Sigmoid colon (tissue), 7 donors: ENCODE results near the gene SH3TC1. TPM values are rescaled to one million over a fixed set of nuclear protein-coding genes. Genes with fewer than 3 reads are reported as not detected.

ENCODE experiments used
- DNase-seq: peaks from one replicate; pipeline ENCODE4 v3.0.0-alpha.2; 2019
- H3K27ac ChIP-seq, 4 donors: fragments of 200-600 bp; sonication (generic); one replicate each; pipeline ENCODE4 v1.5.1; 2016 to 2019; ENCODE audit warnings: mild to moderate bottlenecking in 1 of 4
- H3K27me3 ChIP-seq, 3 donors: fragments of 200-600 bp; sonication (generic); one replicate each; pipeline ENCODE4 v1.5.1; 2019; ENCODE audit warnings: mild to moderate bottlenecking in 1 of 3
- H3K36me3 ChIP-seq, 4 donors: fragments of 200-600 bp; sonication (generic); one replicate each; pipeline ENCODE4 v1.5.1; 2016 to 2019
- H3K4me1 ChIP-seq, 4 donors: fragments of 200-600 bp; sonication (generic); one replicate each; pipeline ENCODE4 v1.5.1; 2017 to 2019
- H3K4me3 ChIP-seq, 4 donors: fragments of 200-600 bp; sonication (generic); one replicate each; pipeline ENCODE4 v1.5.1; 2017 to 2019; ENCODE audit warnings: mild to moderate bottlenecking in 2 of 4, moderate library complexity in 1 of 4
- H3K9me3 ChIP-seq, 4 donors: fragments of 200-600 bp in 3 of 4; sonication (generic) in 3 of 4; one replicate each; pipeline versions ENCODE4 v1.5.1 to v1.6.1; 2013 to 2019
- EP300 ChIP-seq, 4 donors: sonication (generic); formaldehyde crosslinking; IDR thresholded peaks; one replicate each; pipeline ENCODE4 v1.6.1; 2017; ENCODE audit warnings: antibody characterized with exemption in 4 of 4
- POLR2A ChIP-seq, 2 donors: fragments of 450-650 bp; IDR thresholded peaks; one replicate each; pipeline ENCODE4 v1.6.1; 2016; ENCODE audit warnings: antibody characterized with exemption in 2 of 2, mild to moderate bottlenecking in 2 of 2, moderate library complexity in 2 of 2
- POLR2AphosphoS5 ChIP-seq, 4 donors: sonication (generic); formaldehyde crosslinking; IDR thresholded peaks; one replicate each; pipeline ENCODE4 v1.6.1; 2017; ENCODE audit warnings: antibody characterized with exemption in 4 of 4
- WGBS, 2 donors: extraction: QIAGEN DNeasy Blood & Tissue Kit; methylation state at CpG; one replicate each; pipeline ENCODE4 v1.1.7; 2013; 5-methylcytosine and 5-hydroxymethylcytosine counted together
- intact Hi-C: fragments of 100-400 bp; cut with DNase I; formaldehyde crosslinking; loops from one replicate; pipeline ENCODE4 v1.15.1; 2023
- polyA plus RNA-seq, 3 donors: library from polyadenylated mRNA; stranded (reverse); fragments of 200-250 nt; gene quantifications; one replicate each; pipeline ENCODE4 v1.2.3, GENCODE V29; 2013
- total RNA-seq, 4 donors: library from RNA; depleted of rRNA; stranded (reverse); fragments of >200 nt; gene quantifications; one replicate each; pipeline ENCODE4 v1.1.0, GENCODE V29; 2016
- TF ChIP-seq, protein P1 (sequence below), 4 experiments: fragments of 450-650 bp in 3 of 4; fragments of 200-600 bp in 1 of 4; IDR thresholded peaks; one replicate each; pipeline ENCODE4 v1.5.1; 2016 to 2019; ENCODE audit warnings: antibody characterized with exemption in 4 of 4, mild to moderate bottlenecking in 3 of 4, moderate library complexity in 2 of 4
- donor health status: healthy with polysubstance abuse.
- donor health status: Bipolar disorder and iron deficiency.
- donor health status: healthy.

SH3TC1 gene
- total and polyA plus RNA-seq, 7 donors: 3.0 to 24.4 (median 7.8) TPM

DNA sequence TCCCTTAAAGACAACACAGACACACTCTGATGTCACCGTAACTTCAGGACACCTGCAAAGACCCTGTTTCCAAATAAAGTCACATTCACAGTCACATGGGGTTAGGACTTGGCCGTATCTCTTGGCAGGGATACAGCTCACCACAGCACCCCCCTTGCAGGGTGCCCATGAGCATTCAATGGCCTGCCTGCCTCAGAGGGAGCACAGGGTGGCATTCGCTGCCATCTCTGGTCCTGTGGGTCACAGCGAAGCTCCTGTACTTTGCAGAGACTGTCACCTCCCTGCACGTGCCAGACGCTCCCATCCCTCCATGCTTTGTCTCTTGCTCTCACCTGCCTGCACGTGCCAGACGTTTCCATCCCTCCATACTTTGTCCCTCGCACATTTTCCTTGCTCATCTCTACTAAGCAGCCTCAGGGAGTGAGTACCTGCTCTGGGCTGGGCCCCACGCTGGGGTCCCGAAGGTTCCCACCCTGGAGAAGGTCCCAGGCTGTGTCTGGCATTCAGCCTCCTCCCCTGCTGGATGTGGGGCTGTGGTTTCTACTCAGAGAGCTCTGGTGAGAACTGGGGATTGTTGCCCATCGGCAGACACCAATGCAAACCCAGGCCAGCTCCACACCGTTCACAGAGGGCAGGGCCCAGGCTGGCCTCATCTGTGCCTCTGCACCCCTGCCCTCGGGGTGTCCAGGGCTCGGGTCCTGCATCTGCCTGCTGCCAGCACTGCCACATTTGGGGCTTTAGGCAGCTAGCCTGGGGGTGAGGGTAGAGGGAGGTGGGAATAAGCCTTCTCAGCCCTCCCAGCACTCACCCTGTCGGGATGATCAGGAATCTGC lies 86.3 kb downstream of the SH3TC1 start:
- DNase-seq: peak; percentile 57

GRCh38 chr4:8285976-8286718 lies 87.1 kb downstream of the SH3TC1 start:
- no peak overlapping the region for H3K4me3 ChIP-seq
- no peaks in the 10 kb centered on the region for H3K36me3 ChIP-seq
- TF ChIP-seq POLR2A (IDR thresholded peaks at IDR 0.05): no peak
- TF ChIP-seq, protein P1, sequence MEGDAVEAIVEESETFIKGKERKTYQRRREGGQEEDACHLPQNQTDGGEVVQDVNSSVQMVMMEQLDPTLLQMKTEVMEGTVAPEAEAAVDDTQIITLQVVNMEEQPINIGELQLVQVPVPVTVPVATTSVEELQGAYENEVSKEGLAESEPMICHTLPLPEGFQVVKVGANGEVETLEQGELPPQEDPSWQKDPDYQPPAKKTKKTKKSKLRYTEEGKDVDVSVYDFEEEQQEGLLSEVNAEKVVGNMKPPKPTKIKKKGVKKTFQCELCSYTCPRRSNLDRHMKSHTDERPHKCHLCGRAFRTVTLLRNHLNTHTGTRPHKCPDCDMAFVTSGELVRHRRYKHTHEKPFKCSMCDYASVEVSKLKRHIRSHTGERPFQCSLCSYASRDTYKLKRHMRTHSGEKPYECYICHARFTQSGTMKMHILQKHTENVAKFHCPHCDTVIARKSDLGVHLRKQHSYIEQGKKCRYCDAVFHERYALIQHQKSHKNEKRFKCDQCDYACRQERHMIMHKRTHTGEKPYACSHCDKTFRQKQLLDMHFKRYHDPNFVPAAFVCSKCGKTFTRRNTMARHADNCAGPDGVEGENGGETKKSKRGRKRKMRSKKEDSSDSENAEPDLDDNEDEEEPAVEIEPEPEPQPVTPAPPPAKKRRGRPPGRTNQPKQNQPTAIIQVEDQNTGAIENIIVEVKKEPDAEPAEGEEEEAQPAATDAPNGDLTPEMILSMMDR (IDR thresholded peaks at IDR 0.05): no peak
- peak in 3 of 4 donors; percentile 62 to 80 (median 69) for TF ChIP-seq POLR2AphosphoS5 (IDR thresholded peaks at IDR 0.05)
- TF ChIP-seq EP300 (IDR thresholded peaks at IDR 0.05): peak in 1 of 4 donors; percentile 49
- H3K9me3 ChIP-seq: no peaks in the 10 kb centered on the region
- 76 to 86% methylated on average over 23 of the region's 23 CpGs for WGBS, 2 donors
- peak; percentile 79 for DNase-seq
- H3K27ac ChIP-seq: peak overlapping the region in 3 of 4 donors; percentile 4 to 39 (median 6)
- intact Hi-C loops: no loop called here
- H3K4me1 ChIP-seq: peaks cover 0 to 26% (median 20%) of the 10 kb centered on the region in 4 donors
- H3K27me3 ChIP-seq: no peaks in the 10 kb centered on the region

More for the DNA sequence above, 86.3 kb downstream of the SH3TC1 start:
- 61 to 77% methylated on average over 16 of the region's 16 CpGs for WGBS, 2 donors
- H3K9me3 ChIP-seq: no peaks in the 10 kb centered on the region
- H3K36me3 ChIP-seq: no peaks in the 10 kb centered on the region
- peaks cover 0 to 33% (median 28%) of the 10 kb centered on the region in 4 donors for H3K4me1 ChIP-seq
- no peak overlapping the region for H3K4me3 ChIP-seq
- H3K27ac ChIP-seq: peak overlapping the region in 2 of 4 donors; percentile 4 to 39
- H3K27me3 ChIP-seq: no peaks in the 10 kb centered on the region
- TF ChIP-seq POLR2A (IDR thresholded peaks at IDR 0.05) (no peak), EP300 (IDR thresholded peaks at IDR 0.05) (no peak), POLR2AphosphoS5 (IDR thresholded peaks at IDR 0.05) (no peak)
- TF ChIP-seq, protein P1 (IDR thresholded peaks at IDR 0.05): no peak
- intact Hi-C loops: no loop called here

GRCh38 chr4:8286719-8287342 lies 87.7 kb downstream of the SH3TC1 start:
- H3K27me3 ChIP-seq: no peaks in the 10 kb centered on the region
- intact Hi-C loops: no loop called here
- no peaks in the 10 kb centered on the region for H3K9me3 ChIP-seq
- no peak overlapping the region for H3K4me3 ChIP-seq
- peaks cover 0 to 3% (median 0%) of the 10 kb centered on the region in 4 donors for H3K36me3 ChIP-seq
- DNase-seq: peak; percentile 64
- WGBS, 2 donors: 82 to 92% methylated on average over 15 of the region's 15 CpGs
- peak overlapping the region in 2 of 4 donors; percentile 6 to 39 for H3K27ac ChIP-seq
- peaks cover 0 to 19% (median 13%) of the 10 kb centered on the region in 4 donors for H3K4me1 ChIP-seq
- TF ChIP-seq POLR2AphosphoS5 (IDR thresholded peaks at IDR 0.05) (no peak), EP300 (IDR thresholded peaks at IDR 0.05) (no peak), POLR2A (IDR thresholded peaks at IDR 0.05) (no peak)
- TF ChIP-seq, protein P1 (IDR thresholded peaks at IDR 0.05): no peak

DNA sequence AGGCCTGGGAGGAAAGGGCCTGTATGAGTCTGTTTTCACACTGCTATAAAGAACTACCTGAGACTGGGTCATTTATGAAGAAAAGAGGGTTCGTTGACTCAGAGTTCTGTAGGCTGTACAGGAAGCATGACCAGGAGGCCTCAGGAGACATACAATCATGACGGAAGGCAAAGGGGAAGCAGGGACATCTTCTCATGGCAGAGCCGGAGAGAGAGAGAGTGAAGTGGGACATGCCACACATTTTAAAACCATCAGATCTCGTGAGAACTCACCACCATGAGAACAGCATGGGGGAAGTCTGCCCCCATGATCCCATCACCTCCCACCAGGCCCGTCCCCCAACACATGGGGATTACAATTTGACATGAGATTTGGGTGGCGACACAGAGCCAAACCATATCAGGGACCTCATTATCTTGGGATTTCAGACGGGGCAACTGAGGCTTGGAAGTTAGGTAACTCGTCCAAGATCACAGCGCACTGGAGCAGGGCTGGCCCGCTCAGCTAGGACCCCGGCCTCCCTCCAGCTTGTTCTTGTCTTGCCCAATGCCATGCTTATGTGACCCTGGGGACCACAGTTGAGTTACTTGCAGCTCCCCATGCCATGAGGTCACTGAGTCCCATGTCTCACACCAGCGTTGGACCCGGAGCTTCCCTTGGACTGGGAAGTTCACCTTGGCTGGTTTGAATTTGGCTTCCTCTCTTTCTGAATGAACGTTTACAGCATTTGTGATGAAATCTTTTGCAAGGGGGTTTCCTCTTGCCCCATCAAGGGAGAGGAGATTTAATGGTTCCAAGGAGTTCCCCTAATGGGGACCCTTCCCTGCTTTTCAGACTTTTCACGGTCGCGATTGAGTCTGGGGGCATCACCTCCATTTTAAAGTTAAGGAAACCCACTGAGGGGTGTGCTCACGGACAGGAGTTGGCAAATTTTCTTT lies 88.5 kb downstream of the SH3TC1 start:
- Histone ChIP-seq H3K27me3 (no peaks in the 10 kb centered on the region), H3K9me3 (no peaks in the 10 kb centered on the region), H3K36me3 (peaks cover 0 to 9% (median 0%) of the 10 kb centered on the region in 4 donors), H3K27ac (no peak overlapping the region), H3K4me3 (no peak overlapping the region), H3K4me1 (peaks cover 0 to 18% (median 11%) of the 10 kb centered on the region in 4 donors)
- peak; percentile 55 for DNase-seq
- intact Hi-C loops: no loop called here
- no peak for TF ChIP-seq POLR2AphosphoS5 (IDR thresholded peaks at IDR 0.05)
- TF ChIP-seq EP300 (IDR thresholded peaks at IDR 0.05): no peak
- no peak for TF ChIP-seq POLR2A (IDR thresholded peaks at IDR 0.05)
- TF ChIP-seq, protein P1 (IDR thresholded peaks at IDR 0.05): no peak
- WGBS, 2 donors: 85 to 90% methylated on average over 18 of the region's 18 CpGs
